Thymus (tissue), 11 donors: ENCODE data around the gene GON4L. TPM values are rescaled to one million over a fixed set of nuclear protein-coding genes. Genes with fewer than 3 reads are reported as not detected.
"Not testable (repeated sequence)": the region's sequence is repeated elsewhere in the genome, so short reads cannot be mapped to it uniquely, and the experiment has no call there.

Source experiments
- DNase-seq, 9 donors: peaks; one replicate each; pipeline ENCODE4 v3.0.0-alpha.2; 2013; ENCODE audit warnings: low spot score in 9 of 9, low read depth in 6 of 9, missing footprints in 1 of 9
- H3K27ac ChIP-seq, 2 donors: one replicate each; pipeline ENCODE4 v1.5.1; 2013; ENCODE audit warnings: control low read depth in 1 of 2, low read depth in 1 of 2, low read length in 1 of 2, mild to moderate bottlenecking in 1 of 2, moderate library complexity in 1 of 2
- H3K27me3 ChIP-seq, 2 donors: one replicate each; pipeline ENCODE4 v1.5.1; 2013; ENCODE audit warnings: low read length in 1 of 2; ENCODE audit not compliant: control insufficient read depth in 2 of 2, insufficient read depth in 1 of 2
- H3K36me3 ChIP-seq, 2 donors: one replicate each; pipeline ENCODE4 v1.5.1; 2013; ENCODE audit warnings: low read length in 1 of 2, mild to moderate bottlenecking in 1 of 2, moderate library complexity in 1 of 2; ENCODE audit not compliant: control insufficient read depth in 2 of 2, insufficient read depth in 2 of 2
- H3K4me1 ChIP-seq, 2 donors: one replicate each; pipeline ENCODE4 v1.5.1; 2013; ENCODE audit warnings: low read length in 2 of 2; ENCODE audit not compliant: control insufficient read depth in 2 of 2, insufficient read depth in 2 of 2
- H3K4me3 ChIP-seq, 2 donors: one replicate each; pipeline ENCODE4 v1.5.1; 2013; ENCODE audit warnings: low read length in 2 of 2, control low read depth in 1 of 2, mild to moderate bottlenecking in 1 of 2
- H3K9me3 ChIP-seq, 2 donors: one replicate each; pipeline ENCODE4 v1.5.1; 2013; ENCODE audit warnings: low read length in 1 of 2, mild to moderate bottlenecking in 1 of 2; ENCODE audit not compliant: control insufficient read depth in 2 of 2, insufficient read depth in 1 of 2
- WGBS: extraction: QIAGEN DNeasy Blood & Tissue Kit; methylation state at CpG from one replicate; pipeline ENCODE4 v1.1.7; 2013; 5-methylcytosine and 5-hydroxymethylcytosine counted together
- polyA plus RNA-seq: library from polyadenylated mRNA; stranded (reverse); fragments of 200-250 nt; gene quantifications from one replicate; pipeline ENCODE4 v1.2.3, GENCODE V29; 2013
- total RNA-seq: library from RNA; stranded (reverse); fragments of 120-200 nt; gene quantifications from one replicate; pipeline ENCODE4 v1.2.4, GENCODE V29; 2013
- donor health status: healthy.

The GON4L gene
- total and polyA plus RNA-seq, 2 donors = 31.6 to 33.0 TPM

- peaks cover 27 to 33% of the 10 kb centered on the region in 2 donors for H3K36me3 ChIP-seq
- no peaks in the 10 kb centered on the region for H3K27me3 ChIP-seq
- no peaks in the 10 kb centered on the region for H3K9me3 ChIP-seq
- H3K27ac ChIP-seq = no peak overlapping the region
- no peak overlapping the region for H3K4me3 ChIP-seq
- DNase-seq = no peak
- H3K4me1 ChIP-seq = peaks cover 0 to 3% of the 10 kb centered on the region in 2 donors
- 97% methylated on average over 5 of the region's 5 CpGs for WGBS
These were observed 16.6 kb downstream of the GON4L start for GRCh38 chr1:155840386-155840785.

- Histone ChIP-seq H3K9me3 (no peaks in the 10 kb centered on the region), H3K36me3 (peaks cover 11 to 14% of the 10 kb centered on the region in 2 donors), H3K4me1 (no peaks in the 10 kb centered on the region), H3K27ac (no peak overlapping the region), H3K27me3 (no peaks in the 10 kb centered on the region), H3K4me3 (no peak overlapping the region)
- no peak for DNase-seq
- WGBS = 98% methylated on average over 6 of the region's 6 CpGs
These were observed 21.5 kb downstream of the GON4L start for GRCh38 chr1:155835548-155835947.

DNA sequence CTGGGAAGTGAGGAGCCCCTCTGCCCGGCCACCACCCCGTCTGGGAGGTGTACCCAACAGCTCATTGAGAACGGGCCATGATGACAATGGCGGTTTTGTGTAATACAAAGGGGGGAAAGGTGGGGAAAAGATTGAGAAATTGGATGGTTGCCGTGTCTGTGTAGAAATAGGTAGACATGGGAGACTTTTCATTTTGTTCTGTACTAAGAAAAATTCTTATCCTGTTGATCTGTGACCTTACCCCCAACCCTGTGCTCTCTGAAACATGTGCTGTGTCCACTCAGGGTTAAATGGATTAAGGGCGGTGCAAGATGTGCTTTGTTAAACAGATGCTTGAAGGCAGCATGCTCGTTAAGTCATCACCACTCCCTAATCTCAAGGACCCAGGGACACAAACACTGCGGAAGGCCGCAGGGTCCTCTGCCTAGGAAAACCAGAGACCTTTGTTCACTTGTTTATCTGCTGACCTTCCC lies 22.1 kb downstream of the GON4L start:
- peaks cover 11 to 15% of the 10 kb centered on the region in 2 donors for H3K36me3 ChIP-seq
- not testable (repeated sequence) for H3K4me3 ChIP-seq, DNase-seq, H3K9me3 ChIP-seq, H3K27ac ChIP-seq, H3K27me3 ChIP-seq, H3K4me1 ChIP-seq
- 97% methylated on average over 9 of the region's 9 CpGs for WGBS

GRCh38 chr1:155834296-155834926 lies 22.6 kb downstream of the GON4L start:
- Histone ChIP-seq H3K4me3 (no peak overlapping the region), H3K9me3 (no peaks in the 10 kb centered on the region), H3K27me3 (no peaks in the 10 kb centered on the region), H3K4me1 (no peaks in the 10 kb centered on the region), H3K36me3 (peaks cover 11 to 15% of the 10 kb centered on the region in 2 donors), H3K27ac (no peak overlapping the region)
- no peak for DNase-seq
- 97% methylated on average over 11 of the region's 11 CpGs for WGBS

DNA sequence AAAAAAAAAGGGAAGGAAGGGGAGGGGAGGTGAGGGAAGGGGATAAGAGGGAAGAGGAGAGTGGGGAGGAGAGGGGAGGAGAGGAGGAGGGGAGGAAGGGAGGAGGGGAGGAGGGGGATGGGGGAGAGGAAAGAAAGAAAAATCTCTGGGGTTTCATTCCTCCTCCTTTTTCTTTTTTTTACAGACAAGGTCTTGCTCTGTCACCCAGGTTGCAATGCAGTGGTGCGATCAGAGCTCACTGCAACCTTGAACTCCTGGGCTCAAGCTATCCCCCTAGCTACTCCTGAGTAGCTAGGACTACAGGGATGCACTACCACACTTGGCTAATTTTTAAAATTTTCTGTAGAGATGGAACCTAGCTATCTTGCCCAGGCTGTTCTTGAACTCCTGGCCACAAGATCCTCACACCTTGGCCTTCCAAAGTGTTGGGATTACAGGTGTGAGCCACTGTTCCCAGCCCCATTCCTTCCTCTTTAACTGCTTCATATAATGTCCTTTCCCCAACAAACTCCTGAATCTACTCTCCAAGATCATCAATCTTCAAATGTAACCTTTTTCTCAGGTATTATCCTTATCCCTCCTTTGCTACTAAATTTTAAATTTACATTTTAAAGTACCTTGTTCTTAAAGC lies 23.2 kb downstream of the GON4L start:
- WGBS = 100% methylated on average over 1 of the region's 1 CpG
- DNase-seq = no peak
- H3K4me1 ChIP-seq = no peaks in the 10 kb centered on the region
- no peak overlapping the region for H3K27ac ChIP-seq
- no peaks in the 10 kb centered on the region for H3K27me3 ChIP-seq
- peaks cover 11 to 15% of the 10 kb centered on the region in 2 donors for H3K36me3 ChIP-seq
- no peaks in the 10 kb centered on the region for H3K9me3 ChIP-seq
- H3K4me3 ChIP-seq = no peak overlapping the region

DNA sequence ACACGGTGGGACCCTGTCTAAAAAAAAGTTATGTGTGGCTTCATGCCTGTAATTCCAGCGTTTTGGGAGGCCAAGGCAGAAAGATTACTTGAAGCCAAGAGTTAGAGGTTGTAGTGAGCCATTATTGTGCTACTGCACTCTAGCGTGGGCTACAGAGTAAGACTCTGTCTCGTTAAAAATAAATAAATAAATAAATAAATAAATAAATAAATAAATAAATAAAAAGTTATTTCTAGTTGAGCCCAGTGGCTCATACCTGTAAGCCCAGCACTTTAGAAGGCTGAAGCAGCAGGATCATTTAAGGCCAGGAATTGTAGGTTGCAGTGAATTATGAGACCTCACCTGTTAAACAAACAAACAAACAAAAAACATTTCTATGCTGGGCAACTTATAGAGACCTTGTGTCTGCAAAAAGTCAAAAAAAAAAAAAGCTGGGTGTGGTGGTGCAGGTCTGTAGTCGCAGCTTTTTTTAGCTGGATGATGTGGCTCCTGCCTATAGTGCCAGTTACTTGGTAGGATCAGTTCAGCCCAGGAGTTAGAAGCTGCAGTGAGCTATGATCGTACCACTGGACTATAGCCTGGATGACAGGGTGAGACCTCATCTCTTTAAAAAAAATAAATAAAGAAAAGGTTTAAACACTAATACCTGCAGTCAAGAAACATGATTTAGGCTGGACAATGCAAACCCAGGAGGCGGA lies 25.6 kb downstream of the GON4L start:
- H3K4me3 ChIP-seq = no peak overlapping the region
- no peaks in the 10 kb centered on the region for H3K4me1 ChIP-seq
- H3K27ac ChIP-seq = no peak overlapping the region
- peaks cover 18 to 20% of the 10 kb centered on the region in 2 donors for H3K36me3 ChIP-seq
- no peaks in the 10 kb centered on the region for H3K27me3 ChIP-seq
- H3K9me3 ChIP-seq = no peaks in the 10 kb centered on the region
- WGBS = 98% methylated on average over 7 of the region's 7 CpGs
- DNase-seq = no peak

DNA sequence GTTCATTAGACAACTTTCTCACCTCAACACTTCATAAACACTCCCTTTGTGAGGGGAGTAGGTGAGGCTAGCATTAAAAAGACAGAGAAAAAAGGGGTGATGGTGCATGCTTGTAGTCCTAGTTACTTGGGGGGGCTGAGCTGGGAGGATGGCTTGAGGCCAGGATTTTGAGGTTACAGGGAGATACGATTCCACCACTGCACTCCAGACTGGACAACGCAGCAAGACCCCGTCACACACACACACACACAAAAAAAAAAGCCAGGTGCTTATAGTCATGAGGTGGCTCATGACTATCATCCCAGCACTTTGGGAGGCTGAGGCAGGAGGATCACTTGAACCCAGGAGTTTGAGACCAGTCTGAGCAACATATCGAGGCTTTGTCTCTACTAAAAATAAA lies 29.6 kb downstream of the GON4L start:
- Histone ChIP-seq H3K4me3 (no peak overlapping the region), H3K27me3 (no peaks in the 10 kb centered on the region), H3K4me1 (no peaks in the 10 kb centered on the region), H3K27ac (no peak overlapping the region), H3K9me3 (no peaks in the 10 kb centered on the region), H3K36me3 (peaks cover 32 to 48% of the 10 kb centered on the region in 2 donors)
- DNase-seq = no peak
- 97% methylated on average over 4 of the region's 4 CpGs for WGBS

DNA sequence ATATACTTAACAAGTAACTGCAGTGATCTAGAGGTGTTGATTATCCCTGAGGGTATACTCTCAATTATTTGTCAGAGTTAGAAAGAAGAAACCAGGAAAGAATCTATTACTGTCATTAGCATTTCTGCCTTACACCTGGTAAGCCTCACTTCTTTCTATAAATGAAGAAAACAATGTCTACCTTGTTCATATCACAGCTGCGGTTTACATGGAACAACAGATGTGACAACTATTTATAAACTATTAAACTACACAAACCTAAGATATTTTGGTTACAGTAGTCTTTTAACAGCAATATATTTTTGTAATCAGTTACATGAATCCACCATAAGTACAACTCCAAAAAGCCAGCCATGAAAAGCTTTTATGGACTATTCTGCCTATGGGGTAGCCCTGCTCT lies 40.7 kb downstream of the GON4L start:
- no peak overlapping the region for H3K27ac ChIP-seq
- no peak for DNase-seq
- 94% methylated on average over 1 of the region's 1 CpG for WGBS
- H3K9me3 ChIP-seq = no peaks in the 10 kb centered on the region
- H3K4me1 ChIP-seq = no peaks in the 10 kb centered on the region
- peaks cover 26 to 82% of the 10 kb centered on the region in 2 donors for H3K36me3 ChIP-seq
- H3K4me3 ChIP-seq = no peak overlapping the region
- no peaks in the 10 kb centered on the region for H3K27me3 ChIP-seq

- 98% methylated on average over 3 of the region's 3 CpGs for WGBS
- Histone ChIP-seq H3K27me3 (no peaks in the 10 kb centered on the region), H3K27ac (no peak overlapping the region), H3K9me3 (no peaks in the 10 kb centered on the region), H3K4me1 (no peaks in the 10 kb centered on the region), H3K36me3 (peaks cover 22 to 62% of the 10 kb centered on the region in 2 donors), H3K4me3 (no peak overlapping the region)
- DNase-seq = no peak
These were observed 43.3 kb downstream of the GON4L start for GRCh38 chr1:155813672-155814071.
